Ascending aorta (tissue), 2 donors: ENCODE measurements around the gene REV3L. TPM values are rescaled to one million over a fixed set of nuclear protein-coding genes. Genes with fewer than 3 reads are reported as not detected.

ENCODE experiments used
- DNase-seq, 2 donors: peaks; one replicate each; pipeline ENCODE4 v3.0.0-alpha.2; 2019; ENCODE audit warnings: low spot score in 2 of 2
- H3K27ac ChIP-seq, 2 donors: fragments of 200-600 bp; sonication (generic); one replicate each; pipeline ENCODE4 v1.5.1; 2016 to 2017; ENCODE audit warnings: mild to moderate bottlenecking in 1 of 2
- H3K27me3 ChIP-seq: fragments of 200-600 bp; sonication (generic); one replicate; pipeline ENCODE4 v1.5.1; 2017
- H3K36me3 ChIP-seq, 2 donors: fragments of 200-600 bp; sonication (generic); one replicate each; pipeline ENCODE4 v1.5.1; 2016
- H3K4me1 ChIP-seq, 2 donors: fragments of 200-600 bp; sonication (generic); one replicate each; pipeline ENCODE4 v1.5.1; 2016 to 2017; ENCODE audit warnings: mild to moderate bottlenecking in 1 of 2
- H3K4me3 ChIP-seq, 2 donors: fragments of 200-600 bp; sonication (generic); one replicate each; pipeline ENCODE4 v1.5.1; 2016 to 2017; ENCODE audit warnings: mild to moderate bottlenecking in 1 of 2
- H3K9me3 ChIP-seq, 2 donors: fragments of 200-600 bp; sonication (generic); one replicate each; pipeline ENCODE4 v1.5.1; 2016
- CTCF ChIP-seq, 3 experiments: fragments of 200-600 bp in 2 of 3; fragments of 450-650 bp in 1 of 3; sonication (generic) in 2 of 3; IDR thresholded peaks; one replicate each; pipeline ENCODE4 v1.5.1; 2016 to 2019; ENCODE audit warnings: antibody characterized with exemption in 3 of 3, mild to moderate bottlenecking in 1 of 3, moderate library complexity in 1 of 3
- intact Hi-C: fragments of 100-400 bp; cut with DNase I; formaldehyde crosslinking; loops from one replicate; pipeline ENCODE4 v1.15.1; 2023
- total RNA-seq: library from RNA; depleted of rRNA; stranded (reverse); fragments of >200 nt; gene quantifications from one replicate; pipeline ENCODE4 v1.1.0, GENCODE V29; 2016

Gene REV3L
- total RNA-seq, 1 donor from 2014 or later, result 91.5 TPM

DNA sequence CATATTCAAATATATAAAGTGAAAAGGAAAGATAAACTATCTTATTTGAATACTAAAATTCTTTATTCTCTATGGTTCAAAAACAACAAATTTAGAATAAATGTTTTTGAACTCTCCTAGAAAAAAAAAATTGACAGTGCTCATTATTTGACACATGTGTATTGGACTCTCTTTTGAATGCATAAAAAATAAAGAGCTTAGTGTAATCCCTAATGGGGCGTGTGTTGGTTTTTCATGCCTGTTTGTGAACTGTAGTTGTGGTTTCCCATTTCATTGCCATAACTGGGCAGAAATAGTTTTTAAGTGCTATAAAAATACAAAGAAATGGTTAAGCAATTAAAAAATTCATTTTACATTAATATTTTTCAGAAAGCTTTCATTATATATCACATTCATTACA is 101.3 kb downstream of the REV3L start:
- peaks cover 3 to 24% of the 10 kb centered on the region in 2 donors for H3K36me3 ChIP-seq
- H3K27me3 ChIP-seq, result no peaks in the 10 kb centered on the region
- DNase-seq, result no peak
- H3K9me3 ChIP-seq, result no peaks in the 10 kb centered on the region
- peaks cover 0 to 16% of the 10 kb centered on the region in 2 donors for H3K4me1 ChIP-seq
- H3K27ac ChIP-seq, result peak overlapping the region; percentile 64 to 76
- H3K4me3 ChIP-seq, result no peak overlapping the region
- no peak for TF ChIP-seq CTCF (IDR thresholded peaks at IDR 0.05)
- intact Hi-C loops, result loop anchor here (5.0 kb wide), 1 partner anchor 101 kb away; the partner anchor contains the start of gene REV3L

DNA sequence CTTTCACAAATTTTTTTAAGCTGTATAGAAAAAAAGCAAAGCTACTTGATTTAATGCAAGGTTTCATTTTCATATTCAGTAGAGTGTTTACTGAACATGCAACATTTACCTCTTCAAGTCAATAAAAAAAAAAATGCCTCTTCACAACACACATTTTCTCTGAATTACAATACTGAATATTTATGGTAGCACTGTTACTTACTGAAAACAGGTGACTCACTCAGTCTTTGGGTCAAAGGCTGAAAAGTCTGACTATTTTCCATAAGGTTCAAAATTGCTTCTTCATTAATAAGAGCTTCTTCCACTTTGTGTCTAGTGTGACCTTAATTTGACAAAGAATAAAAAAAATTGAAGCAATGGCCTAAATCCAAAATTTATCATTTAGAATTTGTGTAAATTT is 101.9 kb downstream of the REV3L start:
- H3K36me3 ChIP-seq, result peaks cover 7 to 30% of the 10 kb centered on the region in 2 donors
- no peaks in the 10 kb centered on the region for H3K9me3 ChIP-seq
- intact Hi-C loops, result loop anchor here (5.0 kb wide), 1 partner anchor 101 kb away; the partner anchor contains the start of gene REV3L
- H3K27me3 ChIP-seq, result no peaks in the 10 kb centered on the region
- peaks cover 0 to 16% of the 10 kb centered on the region in 2 donors for H3K4me1 ChIP-seq
- DNase-seq, result no peak
- no peak for TF ChIP-seq CTCF (IDR thresholded peaks at IDR 0.05)
- no peak overlapping the region for H3K27ac ChIP-seq
- no peak overlapping the region for H3K4me3 ChIP-seq

- no peak for DNase-seq
- H3K36me3 ChIP-seq, result peaks cover 20 to 37% of the 10 kb centered on the region in 2 donors
- no peak for TF ChIP-seq CTCF (IDR thresholded peaks at IDR 0.05)
Observed at GRCh38 chr6:111379831-111380230, 103.2 kb downstream of the REV3L start.

DNA sequence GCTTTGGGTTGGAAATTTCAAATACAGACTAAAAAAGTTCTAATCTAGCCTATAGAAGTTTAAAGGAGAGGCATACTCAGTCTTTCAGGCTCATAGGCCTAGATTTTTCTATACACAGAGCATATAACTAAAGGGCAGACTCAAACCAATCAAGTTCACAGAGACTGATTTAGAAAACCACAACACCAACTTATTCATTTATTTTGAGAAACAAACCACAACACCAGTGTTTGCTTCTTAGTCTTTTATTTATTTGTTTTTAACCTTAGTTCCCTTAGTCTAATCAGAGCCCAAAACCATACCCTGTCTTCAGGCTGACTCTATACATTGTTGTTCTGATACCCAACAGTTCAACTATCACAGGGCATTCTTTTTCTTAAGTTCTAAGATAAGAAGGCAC is 103.7 kb downstream of the REV3L start:
- TF ChIP-seq CTCF (IDR thresholded peaks at IDR 0.05), result no peak
- no peak overlapping the region for H3K27ac ChIP-seq
- peaks cover 0 to 16% of the 10 kb centered on the region in 2 donors for H3K4me1 ChIP-seq
- no peak overlapping the region for H3K4me3 ChIP-seq
- intact Hi-C loops, result no loop called here
- peaks cover 24 to 38% of the 10 kb centered on the region in 2 donors for H3K36me3 ChIP-seq
- H3K9me3 ChIP-seq, result no peaks in the 10 kb centered on the region
- no peak for DNase-seq
- H3K27me3 ChIP-seq, result no peaks in the 10 kb centered on the region

More at GRCh38 chr6:111379831-111380230, 103.2 kb downstream of the REV3L start:
- intact Hi-C loops, result loop anchor here (5.0 kb wide), 1 partner anchor 102 kb away; the partner anchor contains the start of gene REV3L
- Histone ChIP-seq H3K9me3 (no peaks in the 10 kb centered on the region), H3K27me3 (no peaks in the 10 kb centered on the region), H3K27ac (no peak overlapping the region), H3K4me1 (peaks cover 0 to 16% of the 10 kb centered on the region in 2 donors), H3K4me3 (no peak overlapping the region)

DNA sequence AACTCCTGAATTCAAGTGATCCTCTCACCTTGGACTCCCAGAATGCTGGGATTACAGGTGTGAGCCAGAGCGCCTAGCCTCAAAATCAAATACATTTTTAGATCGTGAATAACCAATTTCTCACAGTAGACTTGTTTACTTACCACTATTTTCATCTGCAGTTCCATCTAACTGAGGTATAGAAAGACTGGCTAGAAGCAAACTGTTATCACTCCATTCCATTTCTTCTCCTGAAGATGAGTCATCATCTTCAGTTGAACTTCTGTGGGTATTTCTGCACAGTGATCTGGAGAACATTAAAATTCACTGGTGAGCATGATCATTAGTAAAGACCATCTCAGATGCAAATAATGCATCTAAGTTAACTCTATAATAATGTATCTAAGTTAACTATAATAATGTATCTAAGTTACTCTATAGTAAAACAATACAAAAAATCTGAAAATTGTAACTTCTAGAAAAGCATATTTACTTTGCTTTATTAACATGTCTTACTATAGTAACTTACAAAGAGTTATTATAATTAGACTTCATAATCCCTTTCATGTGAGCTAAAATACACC is 105.4 kb downstream of the REV3L start:
- intact Hi-C loops, result no loop called here

More for the DNA sequence above, 105.4 kb downstream of the REV3L start:
- no peak for DNase-seq
- Histone ChIP-seq H3K4me1 (peaks cover 0 to 16% of the 10 kb centered on the region in 2 donors), H3K27ac (no peak overlapping the region), H3K4me3 (no peak overlapping the region), H3K36me3 (peaks cover 24 to 45% of the 10 kb centered on the region in 2 donors), H3K9me3 (no peaks in the 10 kb centered on the region), H3K27me3 (no peaks in the 10 kb centered on the region)
- no peak for TF ChIP-seq CTCF (IDR thresholded peaks at IDR 0.05)
